H1 (cell line): ENCODE results near the gene TMEM203. TPM values are rescaled to one million over a fixed set of nuclear protein-coding genes. Genes with fewer than 3 reads are reported as not detected.
A peak's percentile ranks its signal among the peaks of the same experiment; 100 is the strongest.

ENCODE experiments used
- CTCF ChIA-PET: fragments of 300-600 bp; sonication (Branson Sonifier 250); formaldehyde crosslinking; loops from one replicate; lab custom pipeline; 2021; ENCODE audit not compliant: partially characterized antibody; lab: Charles Lee
- POLR2A ChIA-PET: fragments of 300-600 bp; sonication (Branson Sonifier 250); formaldehyde crosslinking; loops from one replicate; lab custom pipeline; 2021; ENCODE audit warnings: inconsistent platforms; ENCODE audit not compliant: partially characterized antibody; lab: Charles Lee
- DNase-seq, 2 experiments: peaks; one replicate each; pipeline versions ENCODE4 v3.0.0 to v3.0.0-alpha.2; 2010 to 2022; ENCODE audit warnings: low spot score in 2 of 2, low read depth in 1 of 2, mixed read lengths in 1 of 2
- FAIRE-seq: peaks from 2 replicates; lab custom pipeline; 2011; peaks lifted over from hg19 to GRCh38; lab: Jason Lieb, UNC
- H2AFZ ChIP-seq: 2 replicates; pipeline ENCODE4 v1.8.1; 2012; ENCODE audit warnings: low read length, inconsistent platforms
- H2AK5ac ChIP-seq: 2 replicates; pipeline ENCODE4 v1.6.1; 2013; ENCODE audit warnings: low read depth, low read length
- H2BK120ac ChIP-seq: replicated peaks from 2 replicates; pipeline ENCODE3; 2013; ENCODE audit warnings: low read depth, low read length, inconsistent platforms
- H2BK12ac ChIP-seq: 2 replicates; pipeline ENCODE4 v1.6.1; 2013; ENCODE audit warnings: low read depth, low read length
- H2BK15ac ChIP-seq: 2 replicates; pipeline ENCODE4 v1.6.1; 2013; ENCODE audit warnings: low read length
- H2BK20ac ChIP-seq: 2 replicates; pipeline ENCODE4 v1.6.1; 2013; ENCODE audit warnings: low read length
- H2BK5ac ChIP-seq: 2 replicates; pipeline ENCODE4 v1.6.1; 2013; ENCODE audit warnings: low read depth, low read length
- H3K14ac ChIP-seq: 2 replicates; pipeline ENCODE4 v1.6.1; 2013; ENCODE audit warnings: inconsistent platforms; ENCODE audit not compliant: insufficient read length
- H3K18ac ChIP-seq: 2 replicates; pipeline ENCODE4 v1.6.1; 2013; ENCODE audit warnings: low read length; ENCODE audit errors: extremely low read depth
- H3K23ac ChIP-seq: 2 replicates; pipeline ENCODE4 v1.6.1; 2013; ENCODE audit warnings: inconsistent platforms; ENCODE audit not compliant: insufficient read length
- H3K23me2 ChIP-seq: 2 replicates; pipeline ENCODE4 v1.6.1; 2013; ENCODE audit warnings: low read depth, low read length
- H3K27ac ChIP-seq: 2 replicates; pipeline ENCODE4 v1.6.1; 2011; ENCODE audit warnings: low read depth, low read length, inconsistent platforms
- H3K27me3 ChIP-seq, 4 experiments: replicated peaks in 1 of 4; 1 replicate in 1 of 4; 2 replicates in 3 of 4; pipeline versions ENCODE4 v1.6.1 to v1.8.1; 2011 to 2013; ENCODE audit warnings: low read length in 3 of 4, mild to moderate bottlenecking in 3 of 4, inconsistent platforms in 2 of 4, mixed read lengths in 2 of 4, moderate library complexity in 1 of 4; ENCODE audit not compliant: control insufficient read depth in 3 of 4, insufficient read depth in 3 of 4; ENCODE audit errors: extremely low read depth in 1 of 4
- H3K36me3 ChIP-seq, 4 experiments: 2 replicates each; pipeline versions ENCODE4 v1.6.1 to v1.8.1; 2011 to 2013; ENCODE audit warnings: mild to moderate bottlenecking in 4 of 4, low read length in 3 of 4, moderate library complexity in 2 of 4, control low read depth in 1 of 4, inconsistent platforms in 1 of 4; ENCODE audit not compliant: insufficient read depth in 4 of 4, control insufficient read depth in 2 of 4
- H3K4ac ChIP-seq: replicated peaks from 2 replicates; pipeline ENCODE3; 2013; ENCODE audit warnings: low read length, low read depth, mixed read lengths, inconsistent platforms; ENCODE audit not compliant: insufficient read length
- H3K4me1 ChIP-seq, 4 experiments: replicated peaks in 1 of 4; 1 replicate in 1 of 4; 2 replicates in 3 of 4; pipeline versions ENCODE4 v1.6.1 to v1.8.1; 2011 to 2013; ENCODE audit warnings: low read length in 3 of 4, inconsistent platforms in 2 of 4, mixed read lengths in 1 of 4; ENCODE audit not compliant: insufficient read depth in 4 of 4, control insufficient read depth in 3 of 4
- H3K4me2 ChIP-seq, 2 experiments: 2 replicates each; pipeline versions ENCODE4 v1.6.1 to v1.8.1; 2011 to 2013; ENCODE audit warnings: low read depth in 2 of 2, low read length in 2 of 2, control low read depth in 1 of 2, inconsistent platforms in 1 of 2, mild to moderate bottlenecking in 1 of 2; ENCODE audit not compliant: insufficient read depth in 1 of 2
- H3K4me3 ChIP-seq, 4 experiments: fragments of 200-600, 300-600 bp in 1 of 4; sonication (generic), shearing (Covaris generic), sonication (Bioruptor Twin) in 1 of 4; 2 replicates each; pipeline versions ENCODE4 v1.5.1 to v1.8.1; 2011 to 2016; ENCODE audit warnings: low read length in 4 of 4, low read depth in 3 of 4, control low read depth in 2 of 4, inconsistent platforms in 2 of 4, mild to moderate bottlenecking in 2 of 4, mixed read lengths in 1 of 4, moderate library complexity in 1 of 4; ENCODE audit not compliant: insufficient read depth in 2 of 4; ENCODE audit errors: extremely low read depth in 1 of 4
- H3K56ac ChIP-seq: replicated peaks from 2 replicates; pipeline ENCODE3; 2013; ENCODE audit warnings: low read depth, mild to moderate bottlenecking, mixed read lengths, low read length, inconsistent platforms; ENCODE audit not compliant: insufficient read length
- H3K79me1 ChIP-seq: 2 replicates; pipeline ENCODE4 v1.6.1; 2013; ENCODE audit warnings: low read depth, low read length, control low read depth
- H3K79me2 ChIP-seq, 2 experiments: 2 replicates each; pipeline versions ENCODE4 v1.6.1 to v1.8.1; 2012 to 2013; ENCODE audit warnings: low read length in 2 of 2, mild to moderate bottlenecking in 2 of 2, inconsistent platforms in 1 of 2; ENCODE audit not compliant: insufficient read depth in 2 of 2, control insufficient read depth in 1 of 2
- H3K9ac ChIP-seq, 4 experiments: replicated peaks in 1 of 4; 1 replicate in 1 of 4; 2 replicates in 3 of 4; pipeline versions ENCODE4 v1.6.1 to v1.8.1; 2011 to 2013; ENCODE audit warnings: low read depth in 3 of 4, low read length in 3 of 4, control low read depth in 2 of 4, mild to moderate bottlenecking in 2 of 4, moderate library complexity in 2 of 4, inconsistent platforms in 1 of 4; ENCODE audit errors: extremely low read depth in 1 of 4
- H3K9me3 ChIP-seq, 2 experiments: 2 replicates each; pipeline versions ENCODE4 v1.6.1 to v1.8.1; 2012 to 2013; ENCODE audit warnings: mild to moderate bottlenecking in 2 of 2, moderate library complexity in 2 of 2, control low read depth in 1 of 2, inconsistent platforms in 1 of 2, low read depth in 1 of 2, low read length in 1 of 2, mixed read lengths in 1 of 2; ENCODE audit not compliant: insufficient read depth in 2 of 2
- H4K20me1 ChIP-seq, 2 experiments: replicated peaks in 1 of 2; 2 replicates each; pipeline versions ENCODE3 to v1.8.1; 2011 to 2013; ENCODE audit warnings: inconsistent platforms in 2 of 2, low read length in 2 of 2, mild to moderate bottlenecking in 1 of 2; ENCODE audit not compliant: insufficient read depth in 2 of 2, control insufficient read depth in 1 of 2
- H4K5ac ChIP-seq: 2 replicates; pipeline ENCODE4 v1.6.1; 2013; ENCODE audit warnings: low read length, low read depth, mixed read lengths, inconsistent platforms; ENCODE audit not compliant: insufficient read length
- H4K8ac ChIP-seq: 2 replicates; pipeline ENCODE4 v1.8.0; 2013; ENCODE audit warnings: mild to moderate bottlenecking, moderate library complexity, low read length, inconsistent platforms; ENCODE audit not compliant: insufficient read depth; ENCODE audit errors: extremely low read depth
- H4K91ac ChIP-seq: replicated peaks from 2 replicates; pipeline ENCODE3; 2013; ENCODE audit warnings: low read length, mixed read lengths, inconsistent platforms; ENCODE audit not compliant: insufficient read length
- BCL11A ChIP-seq, 2 experiments: IDR thresholded peaks; one replicate each; pipeline ENCODE4 v1.6.1; 2011; ENCODE audit warnings: low read depth in 2 of 2, low read length in 2 of 2, mild to moderate bottlenecking in 2 of 2
- CEBPB ChIP-seq: IDR thresholded peaks from 2 replicates; pipeline ENCODE4 v1.6.1; 2012; ENCODE audit warnings: low read depth, low read length
- CHD1 ChIP-seq: IDR thresholded peaks from 2 replicates; pipeline ENCODE4 v1.6.1; 2012; ENCODE audit warnings: low read depth, low read length, improper control_type of control experiment
- CHD2 ChIP-seq: IDR thresholded peaks from 2 replicates; pipeline ENCODE4 v1.6.1; 2012; ENCODE audit warnings: low read length, improper control_type of control experiment
- EGR1 ChIP-seq: IDR thresholded peaks from 2 replicates; pipeline ENCODE4 v1.6.1; 2011; ENCODE audit warnings: low read depth, low read length, borderline replicate concordance
- JUN ChIP-seq: IDR thresholded peaks from 2 replicates; pipeline ENCODE4 v1.6.1; 2011; ENCODE audit warnings: low read depth, mild to moderate bottlenecking, improper control_type of control experiment, low read length
- KDM1A ChIP-seq: fragments of 200-600, 300-600 bp; sonication (generic); IDR thresholded peaks from 2 replicates; pipeline ENCODE4 v1.7.1; 2016; ENCODE audit warnings: mild to moderate bottlenecking, low read length, borderline replicate concordance
- KDM5A ChIP-seq: fragments of 200-600 bp; IDR thresholded peaks from 2 replicates; pipeline ENCODE4 v1.7.1; 2012; ENCODE audit warnings: mild to moderate bottlenecking, low read length, inconsistent platforms, mixed read lengths
- MAX ChIP-seq: IDR thresholded peaks from 2 replicates; pipeline ENCODE4 v1.6.1; 2012; ENCODE audit warnings: inconsistent platforms
- NRF1 ChIP-seq: IDR thresholded peaks from 2 replicates; pipeline ENCODE4 v1.6.1; 2011; ENCODE audit warnings: mild to moderate bottlenecking, low read depth, low read length, improper control_type of control experiment
- RBBP5 ChIP-seq: IDR thresholded peaks from 2 replicates; pipeline ENCODE4 v1.7.1; 2012; ENCODE audit warnings: low read depth, mild to moderate bottlenecking, inconsistent platforms, low read length, moderate library complexity, borderline replicate concordance
- RFX5 ChIP-seq: IDR thresholded peaks from 2 replicates; pipeline ENCODE4 v1.6.1; 2011; ENCODE audit warnings: low read depth, low read length, improper control_type of control experiment, borderline replicate concordance
- SAP30 ChIP-seq: fragments of 300-600 bp; sonication (generic); IDR thresholded peaks from 2 replicates; pipeline ENCODE4 v1.7.1; 2012; ENCODE audit warnings: low read length, moderate library complexity, mild to moderate bottlenecking, inconsistent platforms; ENCODE audit not compliant: insufficient read depth, insufficient replicate concordance
- TBP ChIP-seq: IDR thresholded peaks from 2 replicates; pipeline ENCODE4 v1.6.1; 2011; ENCODE audit warnings: low read depth, low read length, improper control_type of control experiment
- WGBS, 2 experiments: shearing (Covaris generic) in 1 of 2; methylation state at CpG; one replicate each; pipeline versions ENCODE4 v1.1.6 to v1.1.7; 2013 to 2015; ENCODE audit warnings: low lambda C conversion rate in 2 of 2, mixed read lengths in 2 of 2, inconsistent platforms in 1 of 2, low coverage in 1 of 2, missing lambda C conversion rate in 1 of 2; ENCODE audit not compliant: insufficient replicate concordance in 2 of 2, insufficient coverage in 1 of 2, insufficient read length in 1 of 2; ENCODE audit errors: extremely low coverage in 1 of 2, missing lambda C conversion rate in 1 of 2; 5-methylcytosine and 5-hydroxymethylcytosine counted together
- polyA plus RNA-seq, 7 experiments: library from polyadenylated mRNA; depleted of rRNA in 3 of 7; stranded (reverse) in 5 of 7; unstranded in 2 of 7; fragments of >200 nt in 5 of 7; fragments of 200-250 nt in 2 of 7; gene quantifications; 1 replicate in 5 of 7; 2 replicates in 1 of 7; 4 replicates in 1 of 7; pipeline versions ENCODE4 v1.2.1 to v1.2.3, GENCODE V29; 2011 to 2013; ENCODE audit warnings: missing spikeins in 2 of 7, mixed read lengths in 2 of 7
- total RNA-seq: library from RNA; stranded (reverse); fragmentation: NEBNext Ultra II Directional; extraction: Animal tissue kit (Norgen Biotek cat#: 25700); gene quantifications from 2 replicates; pipeline ENCODE4 v1.2.1, GENCODE V29; 2021

The TMEM203 gene
- total and polyA plus RNA-seq, 2 of the 8 experiments (the other 6 are each of a cell fraction or from before 2014, with no cell fraction given): 44.1 to 57.1 TPM

DNA sequence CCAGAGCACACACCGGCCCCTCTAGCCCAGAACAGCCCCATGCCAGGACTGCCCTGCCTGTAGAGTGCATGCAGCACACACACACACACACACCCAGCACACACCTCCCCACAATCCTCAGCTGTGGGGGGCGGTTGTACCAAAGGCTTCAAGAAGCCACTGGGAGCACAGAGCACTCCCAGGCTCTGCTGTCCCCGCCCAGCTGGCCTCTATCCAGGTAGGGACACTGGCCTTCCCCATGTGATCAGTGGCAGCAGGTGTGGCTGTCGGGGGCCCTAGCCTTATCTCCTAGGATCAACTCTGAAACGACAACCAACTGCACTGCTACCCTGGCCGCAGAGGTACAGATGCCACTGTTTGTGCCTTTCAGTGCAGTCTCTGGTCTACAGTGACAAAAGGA is 19.1 kb downstream of the TMEM203 start:
- H3K4me3 ChIP-seq: no peak overlapping the region
- FAIRE-seq: no peak
- H3K4ac ChIP-seq: no peak overlapping the region
- peaks cover 4 to 29% of the 10 kb centered on the region in 2 experiments for H4K20me1 ChIP-seq
- no peak overlapping the region for H4K5ac ChIP-seq
- H3K23me2 ChIP-seq: peaks cover 8% of the 10 kb centered on the region; the same call in 1 of the 2 replicates
- H3K9me3 ChIP-seq: no peaks in the 10 kb centered on the region
- no peak overlapping the region for H2BK5ac ChIP-seq
- POLR2A ChIA-PET: interaction anchor here (1.2 to 11.0 kb wide), 2 partner anchors 20 to 44 kb away, joined by 3 to 107 read pairs; partner anchors contain the start of genes NDOR1 and TMEM203
- H4K8ac ChIP-seq: no peak overlapping the region
- no peak overlapping the region for H2AK5ac ChIP-seq
- H2BK12ac ChIP-seq: no peak overlapping the region
- H2AFZ ChIP-seq: no peak overlapping the region
- CTCF ChIA-PET: interaction anchor here (1.0 to 14.0 kb wide), 3 partner anchors 9 to 43 kb away, joined by 3 to 204 read pairs (median 47); partner anchors contain the start of genes CYSRT1, RNF208, RNF224 and SLC34A3
- WGBS, 2 experiments: 85% methylated on average over 6 of the region's 6 CpGs; no CpG with 5 or more reads in 1 of the 2 experiments
- no peak overlapping the region for H2BK15ac ChIP-seq
- peaks cover 3 to 24% (median 11%) of the 10 kb centered on the region in 4 experiments; a peak in 7 of 8 replicates for H3K36me3 ChIP-seq
- no peak overlapping the region for H3K27ac ChIP-seq
- H3K23ac ChIP-seq: no peak overlapping the region
- no peak overlapping the region for H2BK20ac ChIP-seq
- no peak overlapping the region for H3K18ac ChIP-seq
- peaks cover 0 to 30% of the 10 kb centered on the region in 2 experiments; a peak in 2 of 4 replicates for H3K79me2 ChIP-seq
- H3K79me1 ChIP-seq: peaks cover 5% of the 10 kb centered on the region
- no peak overlapping the region for H3K9ac ChIP-seq
- H3K14ac ChIP-seq: no peak overlapping the region
- no peak overlapping the region for H3K56ac ChIP-seq
- H3K27me3 ChIP-seq: no peaks in the 10 kb centered on the region; a peak in 1 of 7 replicates
- no peak overlapping the region for H2BK120ac ChIP-seq
- DNase-seq: no peak
- peak overlapping the region in 1 of 2 experiments; percentile 83; a peak in 1 of 4 replicates for H3K4me2 ChIP-seq
- H4K91ac ChIP-seq: no peak overlapping the region
- H3K4me1 ChIP-seq: peaks cover 0 to 17% (median 6%) of the 10 kb centered on the region in 4 experiments; a peak in 5 of 7 replicates
- TF ChIP-seq NRF1: no peak
- no peak for TF ChIP-seq KDM5A
- no peak for TF ChIP-seq CHD2
- TF ChIP-seq JUN: no peak
- no peak for TF ChIP-seq RFX5
- no peak for TF ChIP-seq MAX
- TF ChIP-seq CEBPB: no peak
- TF ChIP-seq SAP30: no peak
- TF ChIP-seq BCL11A (IDR thresholded peaks at IDR 0.05; ENCODE audit: low read depth in 2 of 2, low read length in 2 of 2): no peak
- TF ChIP-seq KDM1A: no peak
- TF ChIP-seq RBBP5: no peak
- TF ChIP-seq EGR1: no peak
- no peak for TF ChIP-seq CHD1
- TF ChIP-seq TBP: no peak
